PC-3 (cell line): ENCODE measurements around the gene CSNK1G2.

Experiments
- CTCF ChIP-seq: fragments of 300-600 bp; sonication (generic); conservative IDR thresholded peaks from 2 replicates; pipeline ENCODE4 v1.5.1; 2017; ENCODE audit warnings: antibody characterized with exemption, low read depth, mild to moderate bottlenecking, low read length
- EZH2phosphoT487 ChIP-seq: fragments of 300-600 bp; sonication (generic); IDR thresholded peaks from 2 replicates; pipeline ENCODE4 v1.6.1; 2018; ENCODE audit warnings: mild to moderate bottlenecking, antibody characterized with exemption, low read length, borderline replicate concordance

GRCh38 chr19:1896508-1896907 is 44.5 kb upstream of the CSNK1G2 start:
- no peak for TF ChIP-seq CTCF
- TF ChIP-seq EZH2phosphoT487 = no peak
